GM13977 (cell line): ENCODE data around the gene FAM241B.

Experiments used
- DNase-seq: peaks from one replicate; pipeline ENCODE4 v3.0.0; 2012; ENCODE audit warnings: low spot score
- CTCF ChIP-seq: IDR thresholded peaks from 2 replicates; pipeline ENCODE4 v1.5.1; 2012; ENCODE audit warnings: mild to moderate bottlenecking, control low read depth; ENCODE audit not compliant: insufficient read depth; ENCODE audit errors: extremely low read depth, missing control alignments
- in situ Hi-C: fragments of 300-500 bp; cut with MboI; formaldehyde crosslinking; loops from one replicate; pipeline ENCODE4 v1.12.0; 2022; ENCODE audit warnings: low sequenced_read_pairs, low pct_unique_long_range_greater_than_20kb, mixed read lengths, inconsistent platforms; ENCODE audit not compliant: unreplicated experiment

FAM241B gene

DNA sequence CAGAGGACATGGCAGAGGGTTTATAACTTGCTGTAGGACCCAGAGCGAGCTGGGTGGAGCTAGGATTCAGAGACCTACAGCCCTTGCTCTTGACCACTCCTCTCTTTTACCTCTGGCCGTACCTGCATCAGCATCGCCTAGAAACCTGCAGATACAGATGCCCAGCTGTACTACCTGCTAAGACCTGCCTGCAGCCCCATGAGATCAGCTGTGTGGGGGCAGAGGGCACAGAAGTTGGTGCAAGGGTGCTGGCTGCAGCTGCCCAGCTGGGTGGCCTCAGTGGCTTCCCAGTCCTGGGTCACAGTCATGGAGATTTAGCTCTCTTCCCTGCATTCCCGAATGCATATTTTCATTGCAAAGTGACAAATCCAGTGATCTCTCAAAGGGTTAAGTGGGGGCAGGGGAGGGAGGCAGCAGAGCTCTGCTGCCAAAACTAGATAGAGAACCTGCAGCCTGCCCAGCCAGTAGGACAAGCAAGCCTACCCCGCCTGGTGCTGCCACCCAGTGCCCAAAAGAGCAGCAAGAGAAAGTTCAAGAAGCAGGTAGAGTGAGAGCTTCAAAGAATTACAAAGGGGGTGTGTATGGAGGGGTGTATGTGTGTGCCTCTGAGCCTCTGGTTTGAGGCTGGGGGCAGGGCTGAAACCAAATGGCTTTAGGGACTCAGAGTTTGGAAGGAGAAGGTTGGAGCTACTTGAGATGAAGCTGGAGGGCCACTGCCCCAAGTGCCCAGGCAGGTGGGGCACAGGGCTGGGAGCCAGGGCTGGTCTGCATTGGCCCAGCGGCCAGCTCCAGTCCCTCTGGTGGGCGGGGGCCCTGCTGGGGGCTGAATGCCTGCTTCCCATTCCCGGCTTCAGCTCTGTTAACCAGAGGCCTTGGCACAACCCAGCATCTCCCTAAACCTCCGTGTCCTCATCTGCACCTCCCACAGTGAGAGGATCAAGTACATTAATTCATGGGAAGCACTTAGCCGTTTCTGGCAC, 6.9 kb downstream of the FAM241B start:
- no peak for DNase-seq
- in situ Hi-C loops, result loop anchor here (5.0 kb wide), 1 partner anchor 120 kb away; no protein-coding TSS in a partner anchor
- peak; percentile 9 for TF ChIP-seq CTCF

DNA sequence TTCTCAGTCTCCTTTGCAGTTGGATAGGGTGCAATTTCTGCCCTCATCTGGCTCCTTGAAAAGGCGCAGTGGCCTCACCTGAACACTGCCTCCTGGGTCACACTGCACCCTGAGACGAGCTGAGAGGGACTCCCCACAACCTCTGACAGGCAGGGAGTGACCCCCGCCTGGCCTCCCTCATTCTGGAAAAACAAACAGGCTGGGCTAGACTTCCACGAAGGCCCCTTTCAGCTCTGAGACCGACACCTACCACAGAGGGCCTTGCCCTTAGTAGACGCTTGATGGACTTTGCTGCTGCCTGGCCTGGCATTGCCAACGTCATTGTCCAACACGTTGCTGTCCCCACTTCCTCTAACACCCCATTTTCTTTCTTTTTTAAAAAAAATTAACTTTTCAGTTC, 8.6 kb downstream of the FAM241B start:
- no peak for DNase-seq
- in situ Hi-C loops, result loop anchor here (5.0 kb wide), 1 partner anchor 121 kb away; no protein-coding TSS in a partner anchor
- no peak for TF ChIP-seq CTCF

GRCh38 chr10:69639291-69640195, 9.5 kb downstream of the FAM241B start:
- in situ Hi-C loops, result loop anchor here (5.0 kb wide), 1 partner anchor 122 kb away; no protein-coding TSS in a partner anchor
- peak; percentile 83 for DNase-seq
- peak; percentile 84 for TF ChIP-seq CTCF

GRCh38 chr10:69640196-69640980, 10.3 kb downstream of the FAM241B start:
- DNase-seq, result no peak
- in situ Hi-C loops, result no loop called here
- no peak for TF ChIP-seq CTCF

DNA sequence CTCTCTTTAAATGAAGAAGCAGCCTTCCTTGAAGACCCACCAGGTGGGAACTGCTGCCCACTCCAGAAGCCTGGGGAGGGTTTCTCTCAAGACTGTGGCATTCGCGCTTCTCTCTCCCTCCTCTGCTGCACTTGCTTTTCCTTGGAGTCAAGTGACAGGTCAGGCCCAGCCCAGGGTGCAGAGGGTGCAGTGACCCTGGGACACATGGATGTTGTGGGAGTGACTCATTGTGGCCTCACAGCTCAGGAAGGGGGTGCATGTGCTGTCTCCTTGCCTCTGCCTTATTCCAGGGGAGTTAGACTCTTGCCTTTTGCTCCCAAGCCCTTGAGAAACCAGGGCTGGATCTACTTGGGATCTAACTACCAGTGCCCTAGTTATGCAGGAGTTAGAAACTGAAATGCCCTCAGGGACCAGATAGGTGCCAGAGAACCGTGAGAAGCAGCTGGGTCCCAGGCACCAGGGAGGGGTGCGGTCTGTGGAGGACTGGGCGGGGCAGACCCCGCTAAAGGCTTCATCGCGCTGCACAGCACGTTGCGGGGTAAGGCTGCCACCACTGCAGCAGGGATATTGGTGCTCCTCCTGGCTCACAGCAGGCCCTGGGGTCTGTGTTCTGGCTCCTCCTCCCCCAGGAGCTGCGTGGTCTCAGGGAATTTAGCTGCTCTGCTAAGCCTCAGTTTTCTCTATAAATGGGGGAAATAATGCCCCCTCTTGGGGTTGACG, 11.4 kb downstream of the FAM241B start:
- no peak for DNase-seq

More for the DNA sequence above, 11.4 kb downstream of the FAM241B start:
- in situ Hi-C loops, result no loop called here
- no peak for TF ChIP-seq CTCF
